Upper lobe of right lung (tissue), 1 donor: ENCODE data around the gene PI16. TPM values are rescaled to one million over a fixed set of nuclear protein-coding genes. Genes with fewer than 3 reads are reported as not detected.

Source experiments
- ATAC-seq: fragments of 200-7000 bp; cut with Tn5 transposase; one replicate; pipeline ENCODE4 v1.9.1; 2020; ENCODE audit warnings: mild to moderate bottlenecking, moderate library complexity
- DNase-seq: peaks from one replicate; pipeline ENCODE4 v3.0.0-alpha.2; 2020
- H3K27ac ChIP-seq: fragments of 200-600 bp; one replicate; pipeline ENCODE4 v1.8.0; 2022
- H3K27me3 ChIP-seq: fragments of 200-600 bp; one replicate; pipeline ENCODE4 v1.8.0; 2022; ENCODE audit warnings: mild to moderate bottlenecking
- H3K36me3 ChIP-seq: fragments of 200-600 bp; one replicate; pipeline ENCODE4 v1.8.0; 2022
- H3K4me1 ChIP-seq: fragments of 200-600 bp; one replicate; pipeline ENCODE4 v1.8.0; 2022
- H3K4me3 ChIP-seq: fragments of 200-600 bp; one replicate; pipeline ENCODE4 v1.8.0; 2022; ENCODE audit warnings: mild to moderate bottlenecking
- H3K9me3 ChIP-seq: fragments of 200-600 bp; one replicate; pipeline ENCODE4 v1.8.0; 2022
- CTCF ChIP-seq: fragments of 200-600 bp; IDR thresholded peaks from one replicate; pipeline ENCODE4 v1.8.0; 2022; ENCODE audit warnings: antibody characterized with exemption
- intact Hi-C: fragments of 100-400 bp; cut with DNase I; formaldehyde crosslinking; loops from one replicate; pipeline ENCODE4 v1.11.0; 2022
- total RNA-seq: library from RNA; stranded (reverse); fragmentation: NEBNext Ultra II Directional; extraction: Animal tissue kit (Norgen Biotek cat#: 25700); gene quantifications from one replicate; pipeline ENCODE4 v1.2.1, GENCODE V29; 2021
- donor health status: DM: no; HTN: yes; CAD: no; lungs with severe emphysema.

The PI16 gene
- total RNA-seq, 1 donor from 2014 or later = 3.4 TPM

GRCh38 chr6:37005061-37005810, 50.7 kb downstream of the PI16 start, which contains the start of gene FGD2:
TSS of gene FGD2 (plus strand) at chr6:37005655. CDS start at chr6:37005818, 163 bp downstream.
- Histone ChIP-seq H3K9me3 (no peaks in the 10 kb centered on the region), H3K4me1 (no peaks in the 10 kb centered on the region), H3K27ac (peak within 1 kb of the TSS; percentile 73), H3K27me3 (no peaks in the 10 kb centered on the region), H3K36me3 (no peaks in the 10 kb centered on the region), H3K4me3 (peak within 1 kb of the TSS; percentile 47)
- intact Hi-C loops = no loop called here
- DNase-seq (no peak), ATAC-seq (peak; percentile 64)
- no peak for TF ChIP-seq CTCF

GRCh38 chr6:37005827-37006567, 51.5 kb downstream of the PI16 start:
- Histone ChIP-seq H3K4me1 (no peaks in the 10 kb centered on the region), H3K27me3 (no peaks in the 10 kb centered on the region), H3K9me3 (no peaks in the 10 kb centered on the region), H3K36me3 (no peaks in the 10 kb centered on the region), H3K27ac (peak overlapping the region; percentile 73), H3K4me3 (peak overlapping the region; percentile 47)
- no peak for ATAC-seq
- TF ChIP-seq CTCF = no peak
- DNase-seq = no peak
- intact Hi-C loops = no loop called here

- Histone ChIP-seq H3K4me3 (peak overlapping the region; percentile 47), H3K27me3 (no peaks in the 10 kb centered on the region), H3K27ac (peak overlapping the region; percentile 72), H3K4me1 (no peaks in the 10 kb centered on the region), H3K9me3 (no peaks in the 10 kb centered on the region), H3K36me3 (no peaks in the 10 kb centered on the region)
- ATAC-seq = peak; percentile 20
- TF ChIP-seq CTCF = no peak
- no peak for DNase-seq
- intact Hi-C loops = no loop called here
These were observed 52.3 kb downstream of the PI16 start for GRCh38 chr6:37006793-37007339.

- Histone ChIP-seq H3K27me3 (no peaks in the 10 kb centered on the region), H3K4me3 (peak overlapping the region; percentile 47), H3K4me1 (no peaks in the 10 kb centered on the region), H3K9me3 (no peaks in the 10 kb centered on the region), H3K36me3 (no peaks in the 10 kb centered on the region), H3K27ac (peak overlapping the region; percentile 72)
- intact Hi-C loops = no loop called here
- peak; percentile 74 for ATAC-seq
- TF ChIP-seq CTCF = no peak
- DNase-seq = peak; percentile 65
These were observed 53.0 kb downstream of the PI16 start for GRCh38 chr6:37007340-37008043.
